H1 (cell line): Measurements from ENCODE around the gene NLGN4Y. TPM values are rescaled to one million over a fixed set of nuclear protein-coding genes. Genes with fewer than 3 reads are reported as not detected.

Source experiments
- CTCF ChIA-PET: fragments of 300-600 bp; sonication (Branson Sonifier 250); formaldehyde crosslinking; loops from one replicate; lab custom pipeline; 2021; ENCODE audit not compliant: partially characterized antibody; lab: Charles Lee
- POLR2A ChIA-PET: fragments of 300-600 bp; sonication (Branson Sonifier 250); formaldehyde crosslinking; loops from one replicate; lab custom pipeline; 2021; ENCODE audit warnings: inconsistent platforms; ENCODE audit not compliant: partially characterized antibody; lab: Charles Lee
- DNase-seq, 2 experiments: peaks; one replicate each; pipeline versions ENCODE4 v3.0.0 to v3.0.0-alpha.2; 2010 to 2022; ENCODE audit warnings: low spot score in 2 of 2, low read depth in 1 of 2, mixed read lengths in 1 of 2
- FAIRE-seq: peaks from 2 replicates; lab custom pipeline; 2011; peaks lifted over from hg19 to GRCh38; lab: Jason Lieb, UNC
- H2AFZ ChIP-seq: 2 replicates; pipeline ENCODE4 v1.8.1; 2012; ENCODE audit warnings: low read length, inconsistent platforms
- H2AK5ac ChIP-seq: 2 replicates; pipeline ENCODE4 v1.6.1; 2013; ENCODE audit warnings: low read depth, low read length
- H2BK120ac ChIP-seq: replicated peaks from 2 replicates; pipeline ENCODE3; 2013; ENCODE audit warnings: low read depth, low read length, inconsistent platforms
- H2BK12ac ChIP-seq: 2 replicates; pipeline ENCODE4 v1.6.1; 2013; ENCODE audit warnings: low read depth, low read length
- H2BK15ac ChIP-seq: 2 replicates; pipeline ENCODE4 v1.6.1; 2013; ENCODE audit warnings: low read length
- H2BK20ac ChIP-seq: 2 replicates; pipeline ENCODE4 v1.6.1; 2013; ENCODE audit warnings: low read length
- H2BK5ac ChIP-seq: 2 replicates; pipeline ENCODE4 v1.6.1; 2013; ENCODE audit warnings: low read depth, low read length
- H3K14ac ChIP-seq: 2 replicates; pipeline ENCODE4 v1.6.1; 2013; ENCODE audit warnings: inconsistent platforms; ENCODE audit not compliant: insufficient read length
- H3K18ac ChIP-seq: 2 replicates; pipeline ENCODE4 v1.6.1; 2013; ENCODE audit warnings: low read length; ENCODE audit errors: extremely low read depth
- H3K23ac ChIP-seq: 2 replicates; pipeline ENCODE4 v1.6.1; 2013; ENCODE audit warnings: inconsistent platforms; ENCODE audit not compliant: insufficient read length
- H3K23me2 ChIP-seq: 2 replicates; pipeline ENCODE4 v1.6.1; 2013; ENCODE audit warnings: low read depth, low read length
- H3K27ac ChIP-seq: 2 replicates; pipeline ENCODE4 v1.6.1; 2011; ENCODE audit warnings: low read depth, low read length, inconsistent platforms
- H3K27me3 ChIP-seq, 4 experiments: replicated peaks in 1 of 4; 1 replicate in 1 of 4; 2 replicates in 3 of 4; pipeline versions ENCODE4 v1.6.1 to v1.8.1; 2011 to 2013; ENCODE audit warnings: low read length in 3 of 4, mild to moderate bottlenecking in 3 of 4, inconsistent platforms in 2 of 4, mixed read lengths in 2 of 4, moderate library complexity in 1 of 4; ENCODE audit not compliant: control insufficient read depth in 3 of 4, insufficient read depth in 3 of 4; ENCODE audit errors: extremely low read depth in 1 of 4
- H3K36me3 ChIP-seq, 4 experiments: 2 replicates each; pipeline versions ENCODE4 v1.6.1 to v1.8.1; 2011 to 2013; ENCODE audit warnings: mild to moderate bottlenecking in 4 of 4, low read length in 3 of 4, moderate library complexity in 2 of 4, control low read depth in 1 of 4, inconsistent platforms in 1 of 4; ENCODE audit not compliant: insufficient read depth in 4 of 4, control insufficient read depth in 2 of 4
- H3K4ac ChIP-seq: replicated peaks from 2 replicates; pipeline ENCODE3; 2013; ENCODE audit warnings: low read length, low read depth, mixed read lengths, inconsistent platforms; ENCODE audit not compliant: insufficient read length
- H3K4me1 ChIP-seq, 4 experiments: replicated peaks in 1 of 4; 1 replicate in 1 of 4; 2 replicates in 3 of 4; pipeline versions ENCODE4 v1.6.1 to v1.8.1; 2011 to 2013; ENCODE audit warnings: low read length in 3 of 4, inconsistent platforms in 2 of 4, mixed read lengths in 1 of 4; ENCODE audit not compliant: insufficient read depth in 4 of 4, control insufficient read depth in 3 of 4
- H3K4me2 ChIP-seq, 2 experiments: 2 replicates each; pipeline versions ENCODE4 v1.6.1 to v1.8.1; 2011 to 2013; ENCODE audit warnings: low read depth in 2 of 2, low read length in 2 of 2, control low read depth in 1 of 2, inconsistent platforms in 1 of 2, mild to moderate bottlenecking in 1 of 2; ENCODE audit not compliant: insufficient read depth in 1 of 2
- H3K4me3 ChIP-seq, 4 experiments: fragments of 200-600, 300-600 bp in 1 of 4; sonication (generic), shearing (Covaris generic), sonication (Bioruptor Twin) in 1 of 4; 2 replicates each; pipeline versions ENCODE4 v1.5.1 to v1.8.1; 2011 to 2016; ENCODE audit warnings: low read length in 4 of 4, low read depth in 3 of 4, control low read depth in 2 of 4, inconsistent platforms in 2 of 4, mild to moderate bottlenecking in 2 of 4, mixed read lengths in 1 of 4, moderate library complexity in 1 of 4; ENCODE audit not compliant: insufficient read depth in 2 of 4; ENCODE audit errors: extremely low read depth in 1 of 4
- H3K56ac ChIP-seq: replicated peaks from 2 replicates; pipeline ENCODE3; 2013; ENCODE audit warnings: low read depth, mild to moderate bottlenecking, mixed read lengths, low read length, inconsistent platforms; ENCODE audit not compliant: insufficient read length
- H3K79me1 ChIP-seq: 2 replicates; pipeline ENCODE4 v1.6.1; 2013; ENCODE audit warnings: low read depth, low read length, control low read depth
- H3K79me2 ChIP-seq, 2 experiments: 2 replicates each; pipeline versions ENCODE4 v1.6.1 to v1.8.1; 2012 to 2013; ENCODE audit warnings: low read length in 2 of 2, mild to moderate bottlenecking in 2 of 2, inconsistent platforms in 1 of 2; ENCODE audit not compliant: insufficient read depth in 2 of 2, control insufficient read depth in 1 of 2
- H3K9ac ChIP-seq, 4 experiments: replicated peaks in 1 of 4; 1 replicate in 1 of 4; 2 replicates in 3 of 4; pipeline versions ENCODE4 v1.6.1 to v1.8.1; 2011 to 2013; ENCODE audit warnings: low read depth in 3 of 4, low read length in 3 of 4, control low read depth in 2 of 4, mild to moderate bottlenecking in 2 of 4, moderate library complexity in 2 of 4, inconsistent platforms in 1 of 4; ENCODE audit errors: extremely low read depth in 1 of 4
- H3K9me3 ChIP-seq, 2 experiments: 2 replicates each; pipeline versions ENCODE4 v1.6.1 to v1.8.1; 2012 to 2013; ENCODE audit warnings: mild to moderate bottlenecking in 2 of 2, moderate library complexity in 2 of 2, control low read depth in 1 of 2, inconsistent platforms in 1 of 2, low read depth in 1 of 2, low read length in 1 of 2, mixed read lengths in 1 of 2; ENCODE audit not compliant: insufficient read depth in 2 of 2
- H4K20me1 ChIP-seq, 2 experiments: replicated peaks in 1 of 2; 2 replicates each; pipeline versions ENCODE3 to v1.8.1; 2011 to 2013; ENCODE audit warnings: inconsistent platforms in 2 of 2, low read length in 2 of 2, mild to moderate bottlenecking in 1 of 2; ENCODE audit not compliant: insufficient read depth in 2 of 2, control insufficient read depth in 1 of 2
- H4K5ac ChIP-seq: 2 replicates; pipeline ENCODE4 v1.6.1; 2013; ENCODE audit warnings: low read length, low read depth, mixed read lengths, inconsistent platforms; ENCODE audit not compliant: insufficient read length
- H4K8ac ChIP-seq: 2 replicates; pipeline ENCODE4 v1.8.0; 2013; ENCODE audit warnings: mild to moderate bottlenecking, moderate library complexity, low read length, inconsistent platforms; ENCODE audit not compliant: insufficient read depth; ENCODE audit errors: extremely low read depth
- H4K91ac ChIP-seq: replicated peaks from 2 replicates; pipeline ENCODE3; 2013; ENCODE audit warnings: low read length, mixed read lengths, inconsistent platforms; ENCODE audit not compliant: insufficient read length
- BRCA1 ChIP-seq: IDR thresholded peaks from 2 replicates; pipeline ENCODE4 v1.6.1; 2012; ENCODE audit warnings: low read depth, low read length, improper control_type of control experiment
- CBX5 ChIP-seq: fragments of 300-800, 300-1000 bp; sonication (generic); IDR thresholded peaks from 2 replicates; pipeline ENCODE4 v1.7.1; 2016; ENCODE audit warnings: antibody characterized with exemption, low read length, low read depth
- CHD2 ChIP-seq: IDR thresholded peaks from 2 replicates; pipeline ENCODE4 v1.6.1; 2012; ENCODE audit warnings: low read length, improper control_type of control experiment
- EZH2 ChIP-seq: fragments of 200-600 bp; sonication (generic); IDR thresholded peaks from 2 replicates; pipeline ENCODE4 v1.7.1; 2012; ENCODE audit warnings: low read depth, mild to moderate bottlenecking, moderate library complexity, low read length, inconsistent platforms; ENCODE audit not compliant: severe bottlenecking
- MAX ChIP-seq: IDR thresholded peaks from 2 replicates; pipeline ENCODE4 v1.6.1; 2012; ENCODE audit warnings: inconsistent platforms
- PHF8 ChIP-seq: fragments of 200-600 bp; sonication (generic); conservative IDR thresholded peaks from 2 replicates; pipeline ENCODE4 v1.7.1; 2012; ENCODE audit warnings: low read depth, mild to moderate bottlenecking, inconsistent platforms, low read length, moderate library complexity
- POLR2A ChIP-seq, 2 experiments: IDR thresholded peaks; 1 replicate in 1 of 2; 2 replicates in 1 of 2; pipeline ENCODE4 v1.6.1; 2011; ENCODE audit warnings: low read depth in 2 of 2, low read length in 2 of 2, mild to moderate bottlenecking in 2 of 2; ENCODE audit errors: control extremely low read depth in 1 of 2
- RFX5 ChIP-seq: IDR thresholded peaks from 2 replicates; pipeline ENCODE4 v1.6.1; 2011; ENCODE audit warnings: low read depth, low read length, improper control_type of control experiment, borderline replicate concordance
- SIRT6 ChIP-seq: IDR thresholded peaks from one replicate; pipeline ENCODE4 v1.7.1; 2012; ENCODE audit warnings: low read length, inconsistent platforms
- TAF7 ChIP-seq: optimal IDR thresholded peaks from 2 replicates; pipeline ENCODE3; 2011; ENCODE audit warnings: low read depth, mild to moderate bottlenecking, inconsistent platforms, low read length, moderate library complexity, borderline replicate concordance
- WGBS, 2 experiments: shearing (Covaris generic) in 1 of 2; methylation state at CpG; one replicate each; pipeline versions ENCODE4 v1.1.6 to v1.1.7; 2013 to 2015; ENCODE audit warnings: low lambda C conversion rate in 2 of 2, mixed read lengths in 2 of 2, inconsistent platforms in 1 of 2, low coverage in 1 of 2, missing lambda C conversion rate in 1 of 2; ENCODE audit not compliant: insufficient replicate concordance in 2 of 2, insufficient coverage in 1 of 2, insufficient read length in 1 of 2; ENCODE audit errors: extremely low coverage in 1 of 2, missing lambda C conversion rate in 1 of 2; 5-methylcytosine and 5-hydroxymethylcytosine counted together
- polyA plus RNA-seq, 7 experiments: library from polyadenylated mRNA; depleted of rRNA in 3 of 7; stranded (reverse) in 5 of 7; unstranded in 2 of 7; fragments of >200 nt in 5 of 7; fragments of 200-250 nt in 2 of 7; gene quantifications; 1 replicate in 5 of 7; 2 replicates in 1 of 7; 4 replicates in 1 of 7; pipeline versions ENCODE4 v1.2.1 to v1.2.3, GENCODE V29; 2011 to 2013; ENCODE audit warnings: missing spikeins in 2 of 7, mixed read lengths in 2 of 7
- total RNA-seq: library from RNA; stranded (reverse); fragmentation: NEBNext Ultra II Directional; extraction: Animal tissue kit (Norgen Biotek cat#: 25700); gene quantifications from 2 replicates; pipeline ENCODE4 v1.2.1, GENCODE V29; 2021

NLGN4Y gene
- total and polyA plus RNA-seq, 2 of the 8 experiments (the other 6 are each of a cell fraction or from before 2014, with no cell fraction given), result 35.7 to 51.3 TPM

- no peaks in the 10 kb centered on the region for H3K23me2 ChIP-seq
- H3K27me3 ChIP-seq, result no peaks in the 10 kb centered on the region
- no peak overlapping the region for H3K23ac ChIP-seq
- H2BK20ac ChIP-seq, result no peak overlapping the region
- H3K9me3 ChIP-seq, result no peaks in the 10 kb centered on the region
- no peaks in the 10 kb centered on the region for H3K79me1 ChIP-seq
- no peak for FAIRE-seq
- DNase-seq, result no peak
- H3K4ac ChIP-seq, result no peak overlapping the region
- peaks cover 0 to 4% (median 0%) of the 10 kb centered on the region in 4 experiments; a peak in 2 of 8 replicates for H3K36me3 ChIP-seq
- no peak overlapping the region for H3K27ac ChIP-seq
- no peak overlapping the region for H3K18ac ChIP-seq
- ChIA-PET POLR2A (no interaction called here), CTCF (no interaction called here)
- H4K5ac ChIP-seq, result no peak overlapping the region
- no peaks in the 10 kb centered on the region for H4K20me1 ChIP-seq
- no peak overlapping the region for H2BK5ac ChIP-seq
- H4K8ac ChIP-seq, result no peak overlapping the region
- H3K79me2 ChIP-seq, result no peaks in the 10 kb centered on the region
- peaks cover 0 to 5% (median 1%) of the 10 kb centered on the region in 4 experiments; a peak in 4 of 7 replicates for H3K4me1 ChIP-seq
- H3K56ac ChIP-seq, result no peak overlapping the region
- no peak overlapping the region for H2AK5ac ChIP-seq
- H4K91ac ChIP-seq, result no peak overlapping the region
- H3K9ac ChIP-seq, result no peak overlapping the region
- no peak overlapping the region for H2AFZ ChIP-seq
- H3K14ac ChIP-seq, result no peak overlapping the region
- H2BK12ac ChIP-seq, result no peak overlapping the region
- H3K4me2 ChIP-seq, result no peak overlapping the region
- H2BK15ac ChIP-seq, result no peak overlapping the region
- no peak overlapping the region for H2BK120ac ChIP-seq
- WGBS, 2 experiments, result 82% methylated on average over 4 of the region's 4 CpGs; no CpG with 5 or more reads in 1 of the 2 experiments
- no peak overlapping the region for H3K4me3 ChIP-seq
- no peak for TF ChIP-seq MAX
- TF ChIP-seq PHF8, result no peak
- no peak for TF ChIP-seq BRCA1
- no peak for TF ChIP-seq CBX5
- TF ChIP-seq TAF7, result no peak
- TF ChIP-seq CHD2, result no peak
- TF ChIP-seq EZH2, result no peak
- no peak for TF ChIP-seq RFX5
- TF ChIP-seq POLR2A (IDR thresholded peaks at IDR 0.05; ENCODE audit: control extremely low read depth in 1 of 2, low read depth in 2 of 2, low read length in 2 of 2), result no peak
- TF ChIP-seq SIRT6, result no peak
- TF ChIP-seq, all 59 proteins: peak for 0
Observed at GRCh38 chrY:14748329-14748728, 224.0 kb downstream of the NLGN4Y start.
